ENCODE measurements around the gene OPRM1. TPM values are rescaled to one million over a fixed set of nuclear protein-coding genes. Genes with fewer than 3 reads are reported as not detected.

The OPRM1 gene
- total RNA-seq, 1 donor from 2014 or later: not detected

- no peak overlapping the region for H3K4me3 ChIP-seq (ENCODE audit: low read depth, low read length)
Measured at GRCh38 chr6:154056536-154056935, 17.5 kb downstream of the OPRM1 start.

GRCh38 chr6:154057098-154057497 is 18.1 kb downstream of the OPRM1 start:
- no peak for TF ChIP-seq CTCF (conservative IDR thresholded peaks at IDR 0.05; ENCODE audit: low read depth, low read length)

More at GRCh38 chr6:154056536-154056935, 17.5 kb downstream of the OPRM1 start:
- DNase-seq (ENCODE audit: low read depth): no peak
- no peak for TF ChIP-seq CTCF (conservative IDR thresholded peaks at IDR 0.05; ENCODE audit: low read depth, low read length)

GRCh38 chr6:154058963-154059680 is 20.1 kb downstream of the OPRM1 start:
- no peak for TF ChIP-seq CTCF (conservative IDR thresholded peaks at IDR 0.05; ENCODE audit: low read depth, low read length)
- no peak for DNase-seq (ENCODE audit: low read depth)
- no peak overlapping the region for H3K4me3 ChIP-seq (ENCODE audit: low read depth, low read length)

More at GRCh38 chr6:154057098-154057497, 18.1 kb downstream of the OPRM1 start:
- no peak overlapping the region for H3K4me3 ChIP-seq (ENCODE audit: low read depth, low read length)
- DNase-seq (ENCODE audit: low read depth): no peak

GRCh38 chr6:154060076-154060475 is 21.0 kb downstream of the OPRM1 start:
- no peak for TF ChIP-seq CTCF (conservative IDR thresholded peaks at IDR 0.05; ENCODE audit: low read depth, low read length)
- DNase-seq (ENCODE audit: low read depth): no peak

GRCh38 chr6:154070041-154070440 is 31.0 kb downstream of the OPRM1 start:
- no peak for TF ChIP-seq CTCF (conservative IDR thresholded peaks at IDR 0.05; ENCODE audit: low read depth, low read length)
- DNase-seq (ENCODE audit: low read depth): no peak

More at GRCh38 chr6:154060076-154060475, 21.0 kb downstream of the OPRM1 start:
- H3K4me3 ChIP-seq (ENCODE audit: low read depth, low read length): no peak overlapping the region

GRCh38 chr6:154070657-154071056 is 31.6 kb downstream of the OPRM1 start:
- H3K4me3 ChIP-seq (ENCODE audit: low read depth, low read length): no peak overlapping the region
- DNase-seq (ENCODE audit: low read depth): peak; percentile 79
- TF ChIP-seq CTCF (conservative IDR thresholded peaks at IDR 0.05; ENCODE audit: low read depth, low read length): no peak

More at GRCh38 chr6:154070041-154070440, 31.0 kb downstream of the OPRM1 start:
- H3K4me3 ChIP-seq (ENCODE audit: low read depth, low read length): no peak overlapping the region

- no peak overlapping the region for H3K4me3 ChIP-seq (ENCODE audit: low read depth, low read length)
- no peak for DNase-seq (ENCODE audit: low read depth)
- no peak for TF ChIP-seq CTCF (conservative IDR thresholded peaks at IDR 0.05; ENCODE audit: low read depth, low read length)
Measured at GRCh38 chr6:154071236-154071635, 32.2 kb downstream of the OPRM1 start.

Data from epithelial cell of proximal tubule (primary cell).